ENCODE results near the gene CCN6.
"Not testable (repeated sequence)": the region's sequence is repeated elsewhere in the genome, so short reads cannot be mapped to it uniquely, and the experiment has no call there.

CCN6 gene

DNA sequence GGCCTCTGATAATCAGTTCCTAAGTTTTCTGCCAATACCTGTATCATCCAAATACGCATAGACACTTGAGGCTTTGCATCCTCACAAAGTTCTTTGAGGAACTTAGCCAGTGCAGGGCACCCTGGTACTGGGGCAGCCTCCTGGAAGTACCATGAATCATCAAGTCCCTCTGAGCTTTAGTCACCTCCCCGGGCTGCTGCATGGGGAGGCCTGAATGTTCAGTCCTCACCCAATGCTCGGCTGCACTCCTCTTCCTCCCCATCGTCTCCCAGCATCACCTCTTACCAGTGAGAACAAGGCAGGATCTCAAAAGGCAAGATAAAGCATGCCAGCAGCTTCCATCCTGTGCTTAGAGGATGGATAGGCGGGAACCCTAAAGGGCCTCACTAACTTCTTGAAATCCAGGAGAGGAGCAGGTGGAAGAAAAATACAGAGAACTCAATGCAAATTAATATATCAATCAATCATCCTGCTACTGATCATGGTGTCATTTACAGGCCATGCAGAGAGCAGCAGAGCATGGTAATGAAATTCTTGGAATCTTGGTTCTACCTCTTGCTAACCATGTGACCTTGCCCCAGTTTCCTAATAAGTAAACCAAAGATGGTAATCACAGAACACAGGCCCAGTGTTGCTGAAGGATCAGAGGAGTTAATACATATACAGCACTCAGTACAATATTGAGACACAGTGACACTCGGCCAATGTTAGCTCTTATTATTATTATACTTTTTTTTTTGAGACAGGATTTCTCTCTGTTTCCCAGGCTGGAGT is 4.7 kb upstream of the CCN6 start:
- no peak for DNase-seq

DNA sequence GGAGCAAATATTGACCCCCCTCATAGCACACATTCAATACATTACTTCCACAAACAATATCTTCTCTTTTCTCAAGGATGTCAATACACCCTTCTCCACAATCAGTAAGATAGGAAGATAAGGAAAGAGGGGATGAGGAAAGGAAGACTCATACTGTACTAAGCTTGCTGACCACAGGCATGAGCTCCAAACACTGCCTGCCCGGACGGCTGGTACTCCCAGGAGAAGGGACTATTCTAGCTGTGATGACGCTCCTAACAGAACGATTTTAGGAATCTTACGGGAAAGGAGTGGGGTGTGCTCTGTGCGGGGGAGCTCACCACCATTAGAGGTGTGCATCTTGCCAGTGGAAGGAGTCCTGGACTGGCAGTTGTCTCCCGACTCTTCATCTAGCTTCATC is 3.9 kb upstream of the CCN6 start:
- DNase-seq, result no peak

DNA sequence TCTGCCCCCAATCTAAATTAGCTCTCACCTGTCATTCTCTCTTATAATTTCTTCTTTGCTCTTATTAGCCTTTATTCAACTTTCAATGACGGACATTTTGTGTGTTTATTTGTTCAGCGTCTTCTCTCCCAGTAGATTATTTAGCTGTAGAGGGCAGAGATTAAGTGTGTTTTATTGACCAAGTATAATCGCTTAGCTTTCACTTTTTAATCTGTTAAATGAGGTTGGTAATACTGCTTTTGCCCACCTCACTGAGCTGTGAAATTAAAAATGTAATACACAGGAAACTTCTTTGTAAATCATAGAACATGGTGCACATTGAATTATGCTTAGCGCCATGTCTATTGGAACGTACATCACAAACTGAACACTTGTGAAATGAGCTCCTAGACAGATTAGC is 3.5 kb upstream of the CCN6 start:
- no peak for DNase-seq

DNA sequence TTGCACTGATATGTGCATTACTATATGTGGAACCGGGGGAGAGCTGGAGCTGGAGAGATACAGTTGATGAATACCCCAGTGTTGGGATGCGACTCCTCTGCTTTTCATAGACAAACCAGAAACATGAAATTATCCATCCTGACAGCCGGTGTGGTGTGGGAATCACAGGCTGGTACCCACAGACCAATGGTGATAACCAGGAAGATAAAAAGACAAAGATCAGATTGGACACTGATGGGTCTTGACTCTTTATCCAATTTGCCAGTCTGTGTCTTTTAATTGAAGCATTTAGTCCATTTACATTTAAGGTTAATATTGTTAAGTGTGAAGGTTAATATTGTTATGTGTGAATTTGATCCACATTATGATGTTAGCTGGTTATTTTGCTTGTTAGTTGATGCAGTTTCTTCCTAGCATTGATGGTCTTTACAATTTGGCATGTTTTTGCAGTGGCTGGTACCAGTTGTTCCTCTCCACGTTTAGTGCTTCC is 2.6 kb upstream of the CCN6 start:
- DNase-seq, result not testable (repeated sequence)

DNA sequence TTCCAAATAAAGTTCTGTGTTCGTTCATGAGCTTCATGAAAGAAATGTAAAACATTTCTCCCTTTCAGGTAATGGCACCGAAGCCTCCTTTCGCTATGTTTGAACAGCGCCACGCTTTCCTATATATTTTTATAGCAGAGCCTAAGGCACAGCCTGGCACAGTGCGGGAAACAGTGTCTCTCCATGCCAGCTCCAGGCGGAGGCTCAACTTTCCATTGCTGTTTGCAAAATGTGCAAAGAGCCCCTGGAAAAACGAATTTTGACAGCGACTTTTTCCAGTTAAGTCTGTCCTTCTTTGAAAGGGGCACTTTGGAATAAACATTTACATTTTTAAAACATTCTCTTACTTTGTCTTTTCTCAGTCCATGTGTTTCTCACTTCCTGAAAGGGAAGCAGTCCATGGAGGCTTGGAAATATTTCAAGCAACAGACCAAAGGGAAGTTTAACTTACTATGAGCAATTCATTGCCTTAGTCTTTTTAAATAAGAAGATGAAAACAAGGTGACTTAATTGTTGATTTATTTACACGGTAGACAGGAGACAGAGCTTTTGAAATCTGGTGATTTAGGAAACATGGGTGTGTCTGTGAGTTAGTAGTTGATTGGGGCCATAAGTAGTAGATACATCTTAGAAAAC is 769 bp downstream of the CCN6 start:
- no peak for DNase-seq

DNA sequence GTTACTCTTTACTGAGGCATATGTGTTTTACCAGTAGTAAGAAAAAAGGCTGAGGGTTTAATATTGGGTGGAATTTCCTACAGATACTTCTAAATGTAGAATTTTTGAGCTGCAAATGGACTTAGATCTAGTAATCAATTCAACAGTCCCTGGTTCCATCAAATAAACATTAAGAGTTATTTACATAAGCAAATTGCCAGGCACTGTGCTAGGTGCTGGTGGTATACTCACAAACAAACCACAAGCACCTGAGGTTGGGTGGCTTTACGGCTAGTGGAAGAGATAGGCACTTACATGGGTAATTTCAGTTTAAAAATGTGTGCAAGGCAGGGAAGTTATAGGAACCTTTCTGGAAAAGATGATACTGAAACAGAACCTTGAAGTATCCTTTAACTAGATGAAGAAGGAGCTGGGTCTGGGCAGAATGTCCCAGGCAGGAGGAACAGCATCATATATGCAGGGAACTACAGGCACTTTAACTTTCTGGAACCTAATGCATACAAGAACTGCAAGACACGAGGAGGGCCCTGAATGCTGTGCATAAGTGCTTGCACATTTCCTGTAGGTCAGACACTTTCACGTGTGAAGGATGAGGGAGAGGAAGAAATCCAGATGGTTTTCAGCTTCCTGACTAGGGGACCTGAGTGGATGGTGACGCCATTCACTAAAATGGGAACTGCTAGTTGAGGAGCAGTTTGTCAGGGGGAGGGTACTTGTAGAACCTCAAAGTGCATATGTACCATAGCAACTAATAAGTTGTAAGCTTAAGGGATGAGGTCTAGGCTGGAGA is 4.5 kb downstream of the CCN6 start:
- no peak for DNase-seq

DNA sequence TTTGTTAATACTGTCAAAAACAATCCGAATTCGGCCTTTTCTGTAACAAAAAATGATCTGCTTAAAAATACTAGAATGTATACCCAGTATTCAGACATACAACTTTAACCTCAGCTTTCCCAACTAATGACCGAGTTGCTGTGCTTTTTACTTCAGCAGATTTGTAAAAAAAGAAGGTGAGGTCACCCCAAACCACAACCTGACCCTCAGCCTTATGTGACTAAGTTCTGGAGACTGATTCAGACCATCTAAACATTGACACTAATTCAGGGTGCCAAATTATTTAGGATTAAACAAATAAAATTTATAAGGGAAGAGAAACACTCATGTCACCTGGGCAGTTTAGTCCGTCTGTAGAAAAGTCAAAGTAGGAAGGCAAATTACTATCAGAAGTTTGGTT is 7.7 kb downstream of the CCN6 start:
- no peak for DNase-seq

DNA sequence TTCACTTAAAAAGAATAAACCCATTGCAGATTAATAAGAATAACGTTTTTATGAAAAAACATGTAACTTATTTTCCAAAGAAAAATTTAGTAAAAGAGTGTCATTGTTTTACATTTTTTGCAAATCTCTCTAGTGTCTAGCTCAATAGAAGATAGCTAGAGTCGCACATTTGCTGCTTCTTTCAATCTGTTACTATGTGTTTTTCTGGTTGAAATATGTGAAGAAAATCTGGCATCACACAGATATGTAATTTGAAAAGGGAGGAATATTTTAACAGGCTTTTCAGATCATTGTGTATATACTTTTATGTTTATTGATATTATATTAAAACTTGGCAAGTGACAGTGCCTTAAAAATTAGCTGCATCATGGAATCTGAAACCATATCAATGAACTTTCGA is 9.1 kb downstream of the CCN6 start:
- DNase-seq, result no peak

DNA sequence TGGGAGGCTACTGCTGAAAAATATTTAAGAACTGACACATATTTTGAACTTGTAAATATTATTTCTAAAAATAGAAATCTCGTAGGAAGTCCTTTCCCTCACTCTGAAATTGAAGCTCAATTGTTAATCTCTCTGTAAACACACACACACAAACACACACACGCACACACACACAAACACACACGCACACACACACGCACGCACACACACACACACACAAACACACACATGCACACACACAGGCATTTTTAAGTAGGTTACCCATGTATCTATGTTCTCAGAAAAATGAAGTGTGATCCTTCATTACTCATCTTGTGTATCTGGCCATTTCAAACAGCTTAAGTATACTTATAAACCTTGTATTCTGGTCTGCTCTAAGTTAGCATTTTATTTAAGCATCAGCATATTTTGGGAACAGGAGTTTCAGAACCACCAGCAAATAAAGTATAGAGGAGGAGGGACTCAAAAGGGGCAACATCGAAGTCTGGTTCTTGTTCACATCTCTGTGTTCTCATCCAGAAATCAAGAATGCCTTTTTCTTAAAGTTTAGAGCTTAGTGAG is 11.6 kb downstream of the CCN6 start:
- no peak for DNase-seq

DNA sequence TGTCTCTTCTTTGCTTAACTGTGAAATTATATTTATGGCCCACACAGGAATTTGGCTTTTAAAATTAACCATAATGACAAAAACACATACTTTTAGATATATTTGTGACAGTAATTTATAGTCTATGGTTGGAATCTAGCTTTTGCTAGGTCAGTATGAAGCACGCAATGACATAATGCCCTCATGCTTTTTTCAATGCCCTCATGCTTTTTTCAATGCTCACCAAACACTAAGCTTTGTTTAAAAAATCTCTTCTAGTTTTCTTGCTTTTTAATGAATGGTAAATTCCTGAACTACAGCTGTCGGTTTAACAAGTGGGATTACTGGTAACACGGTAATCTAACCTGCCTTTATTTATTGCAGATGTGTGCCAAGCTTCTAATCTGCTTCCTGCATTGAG is 12.7 kb downstream of the CCN6 start:
- no peak for DNase-seq

DNA sequence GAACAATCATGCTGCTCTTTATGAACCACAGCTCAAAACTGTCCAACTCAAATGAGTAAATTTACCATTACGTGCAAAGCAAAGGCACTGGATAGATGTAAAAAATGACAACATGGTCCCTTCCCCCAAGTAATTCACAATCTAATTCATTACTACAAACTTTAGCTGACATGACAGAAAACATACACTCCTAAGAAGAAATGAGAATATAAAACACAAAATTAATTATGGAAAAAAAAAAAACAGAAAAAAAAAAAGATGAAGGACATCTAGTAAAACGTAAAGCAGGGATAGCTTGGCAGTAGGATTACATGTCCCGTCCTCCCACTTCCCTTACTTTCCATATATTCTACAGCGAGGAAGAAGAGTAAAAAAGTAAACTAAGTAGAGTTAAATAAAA is 27.7 kb downstream of the CCN6 start:
- no peak for DNase-seq

DNA sequence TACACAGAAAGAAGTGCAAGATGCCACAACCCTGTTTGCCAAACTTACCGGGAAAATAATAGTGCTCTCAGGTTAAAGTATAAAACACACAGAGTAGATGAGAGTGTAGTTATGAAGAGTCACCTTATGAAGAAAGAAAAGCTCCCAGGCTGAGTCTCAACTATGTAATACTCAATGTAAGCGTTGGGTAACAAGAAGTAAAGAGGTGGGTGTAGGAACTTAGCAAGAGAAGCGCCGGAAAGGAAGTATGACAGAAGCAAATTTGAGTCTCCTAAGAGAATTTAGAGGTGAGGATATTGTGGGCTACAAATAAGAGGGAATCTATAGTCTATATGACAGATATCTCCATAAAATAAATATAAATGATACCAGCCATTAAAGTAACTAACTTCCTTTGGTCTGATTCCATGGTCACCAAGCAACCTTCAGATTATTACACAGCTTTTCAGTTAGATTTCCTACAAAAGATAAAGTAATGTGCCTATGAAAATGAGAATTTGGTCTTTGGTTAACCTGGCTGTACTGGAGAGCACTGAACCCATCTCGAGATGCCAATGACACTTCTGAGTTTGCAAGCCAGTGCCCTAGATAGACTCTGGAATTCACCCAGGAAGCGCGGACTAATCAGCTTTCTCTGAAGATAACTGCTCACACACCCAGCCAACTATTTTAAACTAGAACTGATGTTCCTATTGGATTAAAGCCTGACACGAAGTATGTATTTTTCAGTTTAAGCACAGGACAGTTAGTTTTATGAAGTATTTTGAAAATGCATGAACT is 31.6 kb downstream of the CCN6 start:
- no peak for DNase-seq

DNA sequence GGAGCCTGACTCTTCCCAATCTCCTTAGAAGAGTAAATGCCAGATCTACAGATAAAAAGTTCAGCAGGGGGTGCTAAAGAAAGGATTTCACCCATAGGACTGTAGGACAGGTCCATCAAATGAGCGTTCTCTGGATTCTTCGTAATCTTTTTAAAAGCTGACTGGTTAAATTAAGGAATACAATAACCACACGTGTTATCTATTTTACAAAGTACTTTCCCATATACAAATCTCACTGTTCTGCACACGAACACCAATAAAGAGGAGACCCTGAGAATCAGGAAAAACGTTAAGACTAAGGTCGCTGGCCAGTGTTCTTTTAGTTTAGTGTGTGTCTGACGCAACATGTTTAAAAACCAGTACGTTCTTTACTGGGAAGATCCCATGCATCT is 32.8 kb downstream of the CCN6 start:
- no peak for DNase-seq

DNA sequence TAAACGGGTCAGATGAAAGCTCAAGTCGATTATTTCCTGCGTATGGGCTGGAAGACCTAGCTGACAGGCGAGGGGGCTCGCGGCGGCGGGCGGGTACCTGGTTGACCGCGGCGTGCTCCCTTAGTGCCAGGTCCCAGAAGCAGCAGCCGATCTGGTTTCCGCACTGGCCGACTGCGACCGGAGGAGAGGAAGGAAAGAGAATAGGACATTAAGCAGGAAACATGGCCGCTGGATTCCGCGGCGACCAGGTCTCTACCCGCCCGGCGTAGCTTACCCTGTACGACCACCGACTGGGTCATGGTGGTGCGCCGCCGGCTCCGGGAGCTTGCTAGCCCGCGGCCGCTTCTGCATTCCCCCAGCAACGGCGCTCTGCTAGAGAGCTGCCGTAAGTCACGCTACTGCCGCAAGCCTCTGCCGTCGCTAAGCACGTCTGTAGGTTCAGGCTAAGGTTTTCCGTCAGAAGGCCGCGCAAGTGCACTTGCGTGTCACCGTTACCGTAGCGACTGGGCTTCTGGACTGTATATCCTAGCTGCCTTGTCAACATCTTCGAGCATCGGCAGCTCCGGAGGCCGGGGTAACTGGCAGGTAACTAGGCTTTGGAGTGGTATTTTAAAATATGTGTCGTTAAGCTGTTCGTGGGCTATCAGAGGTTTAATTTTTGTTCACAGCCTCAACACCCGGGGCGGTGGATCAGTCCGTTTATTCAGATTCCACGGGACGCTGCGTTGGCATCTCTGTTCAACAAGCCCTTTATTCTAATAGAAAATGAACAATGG is 33.4 kb downstream of the CCN6 start, which contains the start of the genes FAM229B and TUBE1:
FAM229B (plus strand) TSS at position 456 of the 776 bp plus-strand sequence. CDS start 11,693 bp downstream, outside the sequence.
TUBE1 (minus strand) TSS at position 347 of the 776 bp plus-strand sequence; CDS start at position 299, 48 bp downstream.
- DNase-seq, result peak in 55 of 56 donors; percentile 42 to 97 (median 90)

DNA sequence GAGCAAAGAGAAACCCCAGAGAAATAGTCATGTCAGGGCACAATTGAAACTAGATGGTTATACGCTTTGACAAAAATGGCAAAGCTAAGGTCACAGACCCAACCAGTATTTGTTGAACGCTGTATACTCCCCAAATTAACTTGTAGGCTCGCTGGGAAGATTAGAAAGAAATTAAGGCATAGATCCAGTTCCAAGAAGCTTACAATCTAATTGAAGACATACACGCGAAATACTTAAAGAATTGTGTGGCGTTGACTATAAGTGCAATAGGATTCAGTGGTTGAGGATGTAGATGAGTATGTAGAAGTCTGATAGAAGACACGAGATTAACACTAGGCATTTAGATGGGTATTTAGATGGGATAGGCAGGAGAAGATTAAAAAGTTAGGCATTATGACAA is 34.0 kb downstream of the CCN6 start:
- DNase-seq, result no peak

DNA sequence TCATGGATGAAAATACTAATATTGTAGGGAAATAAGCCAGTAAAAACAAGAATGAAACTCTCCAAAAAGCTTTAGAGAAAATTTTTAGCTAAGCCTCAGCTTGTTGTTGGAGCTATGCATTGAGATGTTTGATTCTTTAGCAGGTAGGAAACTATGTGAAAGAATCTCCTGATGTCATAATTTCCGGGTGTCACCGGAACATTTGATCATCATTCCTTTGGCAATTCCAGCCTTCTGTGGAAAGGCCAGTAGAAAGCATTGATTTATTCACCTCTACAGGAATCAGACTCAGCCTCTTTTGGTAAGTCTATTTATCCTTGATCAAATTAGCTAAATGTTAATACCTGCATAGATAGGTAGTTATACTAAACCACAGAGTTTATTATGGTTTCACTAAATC is 43.0 kb downstream of the CCN6 start:
- DNase-seq, result no peak

DNA sequence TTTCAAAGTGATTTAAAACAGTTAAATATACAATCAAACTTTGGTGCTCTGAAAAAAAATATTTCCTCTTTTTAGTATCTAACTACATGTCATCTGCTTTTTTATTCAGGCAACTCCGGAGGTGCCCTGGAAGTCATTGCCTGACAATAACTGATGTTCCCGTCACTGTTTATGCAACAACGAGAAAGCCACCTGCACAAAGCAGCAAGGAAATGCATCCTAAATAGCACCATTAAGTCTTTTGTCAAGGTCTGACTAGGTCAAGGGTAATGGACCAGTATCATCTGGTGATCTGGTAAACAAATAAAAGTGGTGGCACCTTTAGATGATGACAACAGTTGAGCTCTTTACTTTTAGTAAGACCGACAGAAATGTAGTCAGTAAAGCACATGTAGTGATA is 46.7 kb downstream of the CCN6 start:
- no peak for DNase-seq

DNA sequence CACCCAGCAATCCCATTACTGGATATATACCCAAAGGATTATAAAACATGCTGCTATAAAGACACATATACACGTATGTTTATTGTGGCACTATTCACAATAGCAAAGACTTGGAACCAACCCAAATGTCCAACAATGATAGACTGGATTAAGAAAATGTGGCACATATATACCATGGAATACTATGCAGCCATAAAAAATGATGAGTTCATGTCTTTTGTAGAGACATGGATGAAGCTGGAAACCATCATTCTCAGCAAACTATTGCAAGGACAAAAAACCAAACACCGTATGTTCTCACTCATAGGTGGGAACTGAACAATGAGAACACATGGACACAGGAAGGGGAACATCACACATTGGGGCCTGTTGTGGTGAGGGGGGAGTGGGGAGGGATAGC is 52.1 kb downstream of the CCN6 start:
- DNase-seq, result not testable (repeated sequence)

DNA sequence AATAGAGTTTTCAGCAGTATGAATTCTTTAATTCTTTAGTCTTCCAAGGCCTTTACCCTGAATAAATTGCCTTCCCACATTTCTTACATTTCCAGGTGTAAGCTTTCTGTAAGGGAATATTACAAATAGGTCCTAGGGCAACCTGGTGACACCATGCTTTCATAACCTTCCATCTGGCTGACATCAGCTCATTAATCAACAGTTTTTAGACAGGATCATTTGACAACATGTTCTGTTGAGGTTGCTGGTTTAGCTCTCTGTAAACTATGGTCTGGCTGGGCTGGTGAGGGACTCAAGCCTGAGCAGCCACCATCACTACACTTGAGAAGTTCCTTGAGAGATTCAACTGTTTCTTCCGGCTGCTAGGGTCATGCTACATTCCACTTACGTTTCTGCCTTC is 52.7 kb downstream of the CCN6 start:
- no peak for DNase-seq

DNA sequence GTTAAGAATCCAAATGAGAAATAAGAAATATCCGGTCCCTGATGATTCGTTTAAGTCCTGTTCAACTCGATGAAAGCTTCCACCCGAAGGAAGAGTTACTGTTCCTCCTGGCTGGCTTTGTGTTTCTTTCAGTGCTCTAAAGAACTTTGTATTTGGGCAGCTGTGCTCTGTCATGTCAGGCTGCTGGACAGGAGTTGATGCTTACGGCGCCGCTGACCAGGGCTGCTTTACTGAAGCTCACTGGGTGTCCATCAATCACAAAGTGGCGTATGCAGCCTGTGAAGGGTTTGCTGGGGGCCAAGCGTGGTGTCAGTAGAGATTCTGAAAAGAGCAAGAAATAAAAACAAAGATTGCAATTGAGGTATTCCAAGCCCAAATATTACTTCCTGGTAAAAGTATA is 55.4 kb downstream of the CCN6 start:
- DNase-seq, result peak in 1 of 56 donors; percentile 2

Data from amygdala (tissue), 56 donors.